GM12801 (cell line): ENCODE results near the gene PASK.

Experiments used
- TF ChIP-seq, protein P1 (sequence below): IDR thresholded peaks from one replicate; pipeline ENCODE4 v1.5.1; 2011; ENCODE audit warnings: control low read depth; ENCODE audit not compliant: insufficient read length; ENCODE audit errors: extremely low read depth

The PASK gene

DNA sequence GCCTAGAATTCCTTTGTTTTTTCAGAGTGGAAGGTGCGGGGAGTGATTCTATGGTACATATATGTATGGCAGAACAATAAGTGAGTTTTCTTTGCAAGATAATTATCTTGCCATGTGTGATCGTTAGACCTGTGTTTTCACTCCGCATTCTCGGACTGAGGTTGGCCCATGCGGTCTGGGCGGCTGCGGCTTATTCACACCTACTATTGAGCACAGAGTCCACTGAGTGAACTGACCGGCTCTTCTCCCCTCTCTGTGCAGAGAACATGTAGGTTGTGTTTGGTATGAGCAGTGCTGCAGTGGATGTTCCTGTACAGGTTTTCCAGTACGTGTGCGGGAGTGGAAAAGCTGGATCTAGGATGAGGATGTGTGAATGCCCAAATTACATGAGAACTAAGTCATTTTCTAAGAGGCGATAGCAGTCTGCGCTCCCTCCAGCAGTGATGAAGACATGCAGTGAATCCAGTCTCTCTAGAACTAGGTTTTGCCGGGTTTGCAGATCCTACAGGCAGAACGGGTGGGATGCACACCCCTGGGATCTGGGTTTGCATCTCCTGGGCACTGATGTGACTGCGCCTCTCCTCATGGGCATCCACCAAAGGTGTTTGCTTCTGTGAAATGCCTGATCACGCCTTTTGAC is 74.3 kb downstream of the PASK start:
- TF ChIP-seq, protein P1, sequence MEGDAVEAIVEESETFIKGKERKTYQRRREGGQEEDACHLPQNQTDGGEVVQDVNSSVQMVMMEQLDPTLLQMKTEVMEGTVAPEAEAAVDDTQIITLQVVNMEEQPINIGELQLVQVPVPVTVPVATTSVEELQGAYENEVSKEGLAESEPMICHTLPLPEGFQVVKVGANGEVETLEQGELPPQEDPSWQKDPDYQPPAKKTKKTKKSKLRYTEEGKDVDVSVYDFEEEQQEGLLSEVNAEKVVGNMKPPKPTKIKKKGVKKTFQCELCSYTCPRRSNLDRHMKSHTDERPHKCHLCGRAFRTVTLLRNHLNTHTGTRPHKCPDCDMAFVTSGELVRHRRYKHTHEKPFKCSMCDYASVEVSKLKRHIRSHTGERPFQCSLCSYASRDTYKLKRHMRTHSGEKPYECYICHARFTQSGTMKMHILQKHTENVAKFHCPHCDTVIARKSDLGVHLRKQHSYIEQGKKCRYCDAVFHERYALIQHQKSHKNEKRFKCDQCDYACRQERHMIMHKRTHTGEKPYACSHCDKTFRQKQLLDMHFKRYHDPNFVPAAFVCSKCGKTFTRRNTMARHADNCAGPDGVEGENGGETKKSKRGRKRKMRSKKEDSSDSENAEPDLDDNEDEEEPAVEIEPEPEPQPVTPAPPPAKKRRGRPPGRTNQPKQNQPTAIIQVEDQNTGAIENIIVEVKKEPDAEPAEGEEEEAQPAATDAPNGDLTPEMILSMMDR = no peak

DNA sequence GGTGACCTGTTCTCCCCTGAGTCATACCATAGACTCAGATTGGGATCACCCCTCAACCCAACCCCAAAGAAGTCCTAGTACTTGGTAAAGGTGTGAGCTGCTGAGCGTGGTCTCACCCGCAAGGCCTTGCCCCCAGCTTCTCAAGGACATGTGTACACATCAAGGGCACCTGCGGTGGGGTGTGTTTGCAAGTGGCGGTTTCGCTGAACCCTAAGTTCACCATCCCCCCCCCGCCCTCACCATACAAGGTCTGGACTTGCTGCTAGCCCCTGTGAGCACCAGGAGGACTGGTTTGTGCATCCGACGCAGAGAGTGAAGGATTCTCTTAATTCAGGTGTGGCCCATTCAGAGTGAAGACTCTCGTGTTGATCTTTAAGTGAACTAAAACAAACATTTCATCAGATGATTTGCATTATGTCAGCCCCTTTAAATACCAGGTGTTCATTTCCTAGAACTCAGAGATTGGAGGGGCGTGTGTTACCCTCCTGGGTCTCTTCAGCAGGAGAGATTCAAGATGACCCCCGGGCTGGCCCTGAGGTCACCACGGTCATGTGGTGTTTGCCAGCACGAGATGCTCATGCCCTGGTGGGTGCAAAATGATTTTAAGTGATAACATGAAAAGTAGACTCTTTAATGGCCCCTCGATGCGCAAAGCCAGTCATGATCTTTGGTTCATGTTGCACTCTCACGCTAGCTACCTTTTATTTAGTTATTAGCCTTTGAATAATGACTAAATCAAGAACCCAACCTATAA is 75.0 kb downstream of the PASK start:
- TF ChIP-seq, protein P1 = no peak

DNA sequence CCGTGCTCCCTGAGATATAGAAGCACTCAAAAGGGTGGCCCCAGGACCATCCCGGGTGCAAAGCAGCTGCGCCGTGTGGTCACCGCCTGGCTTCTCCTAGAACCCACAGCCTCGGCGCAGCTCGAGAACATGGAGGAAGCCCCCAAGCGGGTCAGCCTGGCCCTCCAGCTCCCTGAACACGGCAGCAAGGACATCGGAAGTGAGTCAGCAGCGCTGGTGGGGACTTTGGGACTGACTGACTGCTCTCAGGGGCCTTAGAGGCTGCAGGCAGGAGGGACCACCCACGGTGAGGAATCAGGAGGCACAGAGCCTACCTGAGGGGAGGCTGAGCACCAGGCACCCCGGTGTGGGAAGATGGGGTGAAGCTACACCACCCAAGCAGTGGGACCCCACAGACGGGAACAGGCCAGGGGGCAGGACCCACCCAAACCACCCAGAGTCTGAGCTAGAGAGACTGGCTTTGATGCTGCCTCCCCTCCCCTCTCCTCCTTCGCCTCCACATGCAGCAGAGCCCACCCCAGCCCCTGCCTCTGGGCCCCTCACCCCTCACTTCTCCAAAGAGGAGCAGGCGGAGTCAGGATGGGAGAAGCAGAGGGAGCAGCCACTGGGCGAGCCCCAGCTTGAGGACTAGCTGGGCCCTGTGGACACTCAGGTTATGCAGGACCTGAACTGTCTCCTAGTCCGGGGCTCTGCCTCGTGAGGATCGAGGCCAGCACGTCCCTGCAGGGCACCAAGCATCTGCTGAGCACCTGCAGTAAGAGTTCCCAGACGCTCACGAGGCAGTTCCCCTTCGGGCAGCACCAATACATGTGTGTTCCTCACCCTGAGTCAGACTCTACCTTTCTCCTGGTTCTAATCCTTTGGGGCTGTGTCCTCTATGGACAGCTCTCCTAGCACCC is 75.9 kb downstream of the PASK start:
- TF ChIP-seq, protein P1 = no peak

DNA sequence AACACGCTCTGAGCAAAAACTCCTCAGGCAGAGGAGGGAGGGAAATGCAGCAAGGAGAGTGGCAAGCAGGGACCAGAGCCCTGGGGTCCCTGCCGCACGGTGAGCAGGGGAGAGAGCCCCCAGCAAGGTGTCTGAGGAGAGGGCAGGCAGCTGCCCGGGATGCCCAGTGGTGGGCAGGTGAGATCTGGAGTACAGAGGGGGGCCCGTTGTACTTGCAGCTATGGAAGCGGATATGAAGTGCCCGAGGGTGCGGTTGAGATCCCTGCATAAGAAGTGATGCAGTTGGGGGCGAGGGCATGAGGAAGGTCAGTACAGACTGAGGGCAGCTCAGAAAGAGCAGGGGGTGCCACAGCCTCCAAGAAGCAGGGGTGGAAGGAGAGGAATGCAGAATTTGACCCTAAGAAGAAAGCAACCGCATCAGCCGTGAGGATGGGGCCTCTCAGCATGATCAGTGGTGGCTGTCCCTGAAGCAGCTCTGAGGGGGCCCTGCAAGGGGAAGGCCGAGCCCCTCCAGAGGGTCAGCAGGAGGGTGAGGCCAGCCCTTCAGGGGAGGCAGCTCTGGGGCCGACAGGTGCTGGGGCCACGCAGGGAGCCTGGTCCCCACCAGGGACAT is 76.6 kb downstream of the PASK start:
- TF ChIP-seq, protein P1 = no peak

DNA sequence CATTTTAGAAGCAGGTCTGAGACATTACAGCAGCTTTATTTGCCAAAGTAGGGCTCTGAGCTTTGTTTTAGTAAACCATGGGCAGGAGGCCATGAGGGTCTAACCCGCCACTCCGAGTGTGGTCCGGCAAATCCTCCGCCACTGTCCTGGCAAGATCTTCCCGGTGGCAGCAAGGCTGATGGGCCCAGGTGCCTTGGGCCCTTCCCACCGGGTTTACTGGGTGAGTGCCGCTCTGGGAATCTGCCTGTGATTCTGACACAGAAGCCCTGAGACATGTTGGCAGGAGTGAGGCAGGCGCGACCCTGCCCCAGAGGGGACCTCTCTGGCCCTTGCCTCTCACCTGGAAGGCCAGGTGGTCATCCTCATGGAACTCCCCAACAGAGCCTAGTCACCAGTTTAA is 77.1 kb downstream of the PASK start:
- TF ChIP-seq, protein P1 = no peak

DNA sequence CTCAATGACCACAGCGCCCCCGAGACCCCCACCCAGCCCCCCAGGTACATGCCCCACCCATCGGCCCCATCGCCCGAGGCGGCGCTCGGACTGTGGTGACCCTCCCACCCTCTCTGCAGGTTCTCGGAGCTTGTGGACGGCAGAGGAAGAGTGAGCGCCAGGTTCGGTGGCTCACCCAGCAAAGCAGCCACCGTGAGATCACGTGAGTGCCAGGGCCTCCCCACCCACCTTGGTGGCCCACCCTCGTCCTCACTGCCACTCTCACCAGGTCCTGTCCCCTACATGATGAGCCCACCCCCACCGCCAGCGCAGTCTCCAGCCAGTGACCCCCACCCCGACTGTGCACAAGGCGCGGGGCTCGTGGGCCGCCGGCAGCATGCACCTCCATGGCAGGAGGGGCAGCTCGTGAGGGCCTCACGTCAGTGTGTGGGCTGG is 77.6 kb downstream of the PASK start:
- TF ChIP-seq, protein P1 = no peak
